Liver (tissue), 3 donors: ENCODE measurements around the gene GNE.

Source experiments
- CTCF ChIP-seq: fragments of 150-350 bp; IDR thresholded peaks from 2 replicates; pipeline ENCODE4 v1.5.1; 2017; ENCODE audit warnings: improper control_type of control experiment, low read depth, low read length; ENCODE audit not compliant: missing input control
- EGR1 ChIP-seq, 2 donors: IDR thresholded peaks; 2 replicates each; pipeline ENCODE4 v1.6.1; 2016 to 2018; ENCODE audit warnings: antibody characterized with exemption in 2 of 2, low read depth in 2 of 2
- FOXA1 ChIP-seq: IDR thresholded peaks from 2 replicates; pipeline ENCODE4 v1.6.1; 2016; ENCODE audit warnings: antibody characterized with exemption
- GABPA ChIP-seq, 2 donors: IDR thresholded peaks in 1 of 2; conservative IDR thresholded peaks in 1 of 2; 2 replicates each; pipeline ENCODE4 v1.6.1; 2016; ENCODE audit warnings: antibody characterized with exemption in 2 of 2, mild to moderate bottlenecking in 1 of 2, moderate library complexity in 1 of 2
- HNF4G ChIP-seq: IDR thresholded peaks from 2 replicates; pipeline ENCODE4 v1.6.1; 2016; ENCODE audit warnings: antibody characterized with exemption
- RAD21 ChIP-seq, 2 donors: IDR thresholded peaks; 2 replicates each; pipeline ENCODE4 v1.6.1; 2016; ENCODE audit warnings: antibody characterized with exemption in 2 of 2, mild to moderate bottlenecking in 2 of 2
- SP1 ChIP-seq: IDR thresholded peaks from 2 replicates; pipeline ENCODE4 v1.6.1; 2018; ENCODE audit warnings: antibody characterized with exemption, mild to moderate bottlenecking
- TAF1 ChIP-seq: conservative IDR thresholded peaks from 2 replicates; pipeline ENCODE4 v1.6.1; 2016; ENCODE audit warnings: antibody characterized with exemption, mild to moderate bottlenecking
- ZBTB33 ChIP-seq: IDR thresholded peaks from 2 replicates; pipeline ENCODE4 v1.6.1; 2016; ENCODE audit warnings: antibody characterized with exemption
- TF ChIP-seq, protein P1 (sequence below): IDR thresholded peaks from 2 replicates; pipeline ENCODE4 v1.6.1; 2016; ENCODE audit warnings: antibody characterized with exemption
- TF ChIP-seq, protein P2 (sequence below): IDR thresholded peaks from 2 replicates; pipeline ENCODE4 v1.6.1; 2016; ENCODE audit warnings: antibody characterized with exemption, mild to moderate bottlenecking
- TF ChIP-seq, protein P3 (sequence below): IDR thresholded peaks from 2 replicates; pipeline ENCODE4 v1.6.1; 2016; ENCODE audit warnings: antibody characterized with exemption
- donor health status: healthy.
- donor health status: healthy.

- no peak for TF ChIP-seq CTCF
- TF ChIP-seq, protein P1, sequence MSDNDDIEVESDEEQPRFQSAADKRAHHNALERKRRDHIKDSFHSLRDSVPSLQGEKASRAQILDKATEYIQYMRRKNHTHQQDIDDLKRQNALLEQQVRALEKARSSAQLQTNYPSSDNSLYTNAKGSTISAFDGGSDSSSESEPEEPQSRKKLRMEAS, result no peak
- TF ChIP-seq, protein P2, sequence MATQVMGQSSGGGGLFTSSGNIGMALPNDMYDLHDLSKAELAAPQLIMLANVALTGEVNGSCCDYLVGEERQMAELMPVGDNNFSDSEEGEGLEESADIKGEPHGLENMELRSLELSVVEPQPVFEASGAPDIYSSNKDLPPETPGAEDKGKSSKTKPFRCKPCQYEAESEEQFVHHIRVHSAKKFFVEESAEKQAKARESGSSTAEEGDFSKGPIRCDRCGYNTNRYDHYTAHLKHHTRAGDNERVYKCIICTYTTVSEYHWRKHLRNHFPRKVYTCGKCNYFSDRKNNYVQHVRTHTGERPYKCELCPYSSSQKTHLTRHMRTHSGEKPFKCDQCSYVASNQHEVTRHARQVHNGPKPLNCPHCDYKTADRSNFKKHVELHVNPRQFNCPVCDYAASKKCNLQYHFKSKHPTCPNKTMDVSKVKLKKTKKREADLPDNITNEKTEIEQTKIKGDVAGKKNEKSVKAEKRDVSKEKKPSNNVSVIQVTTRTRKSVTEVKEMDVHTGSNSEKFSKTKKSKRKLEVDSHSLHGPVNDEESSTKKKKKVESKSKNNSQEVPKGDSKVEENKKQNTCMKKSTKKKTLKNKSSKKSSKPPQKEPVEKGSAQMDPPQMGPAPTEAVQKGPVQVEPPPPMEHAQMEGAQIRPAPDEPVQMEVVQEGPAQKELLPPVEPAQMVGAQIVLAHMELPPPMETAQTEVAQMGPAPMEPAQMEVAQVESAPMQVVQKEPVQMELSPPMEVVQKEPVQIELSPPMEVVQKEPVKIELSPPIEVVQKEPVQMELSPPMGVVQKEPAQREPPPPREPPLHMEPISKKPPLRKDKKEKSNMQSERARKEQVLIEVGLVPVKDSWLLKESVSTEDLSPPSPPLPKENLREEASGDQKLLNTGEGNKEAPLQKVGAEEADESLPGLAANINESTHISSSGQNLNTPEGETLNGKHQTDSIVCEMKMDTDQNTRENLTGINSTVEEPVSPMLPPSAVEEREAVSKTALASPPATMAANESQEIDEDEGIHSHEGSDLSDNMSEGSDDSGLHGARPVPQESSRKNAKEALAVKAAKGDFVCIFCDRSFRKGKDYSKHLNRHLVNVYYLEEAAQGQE, result no peak
- TF ChIP-seq ZBTB33, result no peak
- TF ChIP-seq SP1, result no peak
- TF ChIP-seq TAF1, result no peak
- no peak for TF ChIP-seq GABPA (IDR thresholded peaks at IDR 0.05 in 1 of 2, conservative IDR thresholded peaks at IDR 0.05 in 1 of 2)
- TF ChIP-seq, protein P3, sequence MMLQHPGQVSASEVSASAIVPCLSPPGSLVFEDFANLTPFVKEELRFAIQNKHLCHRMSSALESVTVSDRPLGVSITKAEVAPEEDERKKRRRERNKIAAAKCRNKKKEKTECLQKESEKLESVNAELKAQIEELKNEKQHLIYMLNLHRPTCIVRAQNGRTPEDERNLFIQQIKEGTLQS, result no peak
- TF ChIP-seq EGR1 (IDR thresholded peaks at IDR 0.05; ENCODE audit: low read depth in 2 of 2), result no peak
- no peak for TF ChIP-seq RAD21 (IDR thresholded peaks at IDR 0.05)
- TF ChIP-seq HNF4G, result no peak
- no peak for TF ChIP-seq FOXA1
Observed at GRCh38 chr9:36280989-36281388, 22.7 kb upstream of the GNE start.
